HG03432 (cell line): ENCODE data around the gene THNSL1.
"Not testable (repeated sequence)": the region's sequence is repeated elsewhere in the genome, so short reads cannot be mapped to it uniquely, and the experiment has no call there.

Experiments
- ATAC-seq: cut with Tn5 transposase; IDR thresholded peaks from one replicate; pipeline ENCODE4 v1.9.1; 2021; ENCODE audit warnings: mild to moderate bottlenecking, moderate library complexity; ENCODE audit not compliant: unreplicated experiment

THNSL1 gene

GRCh38 chr10:25016376-25017153, at the start of gene THNSL1:
Gene THNSL1 (plus strand): TSS chr10:25016612. CDS start chr10:25023224, 6,612 bp downstream.
- peak; percentile 99 for ATAC-seq

- ATAC-seq = no peak
Measured at GRCh38 chr10:24966962-24967481, 49.4 kb upstream of the THNSL1 start.

- ATAC-seq = no peak
Measured at GRCh38 chr10:24968349-24968748, 48.1 kb upstream of the THNSL1 start.

GRCh38 chr10:24968951-24969350, 47.5 kb upstream of the THNSL1 start:
- not testable (repeated sequence) for ATAC-seq

- no peak for ATAC-seq
Measured at GRCh38 chr10:24969841-24970281, 46.6 kb upstream of the THNSL1 start.

- no peak for ATAC-seq
Measured at GRCh38 chr10:24971374-24971773, 45.0 kb upstream of the THNSL1 start.

- no peak for ATAC-seq
Measured at GRCh38 chr10:24973163-24973562, 43.2 kb upstream of the THNSL1 start.

- no peak for ATAC-seq
Measured at GRCh38 chr10:24974976-24975375, 41.4 kb upstream of the THNSL1 start.

- ATAC-seq = no peak
Measured at GRCh38 chr10:24979685-24980084, 36.7 kb upstream of the THNSL1 start.

- ATAC-seq = no peak
Measured at GRCh38 chr10:24981161-24981710, 35.2 kb upstream of the THNSL1 start.

GRCh38 chr10:24982319-24983112, 33.9 kb upstream of the THNSL1 start:
- peak; percentile 72 for ATAC-seq

- no peak for ATAC-seq
Measured at GRCh38 chr10:24983130-24983529, 33.3 kb upstream of the THNSL1 start.

GRCh38 chr10:24983946-24984345, 32.5 kb upstream of the THNSL1 start:
- ATAC-seq = no peak

- no peak for ATAC-seq
Measured at GRCh38 chr10:24984906-24985305, 31.5 kb upstream of the THNSL1 start.

GRCh38 chr10:24988831-24989640, 27.4 kb upstream of the THNSL1 start:
- no peak for ATAC-seq

GRCh38 chr10:24989867-24990266, 26.5 kb upstream of the THNSL1 start:
- no peak for ATAC-seq

- no peak for ATAC-seq
Measured at GRCh38 chr10:24991298-24991697, 25.1 kb upstream of the THNSL1 start.

GRCh38 chr10:24992512-24993133, 23.8 kb upstream of the THNSL1 start:
- no peak for ATAC-seq

GRCh38 chr10:24993237-24993958, 23.0 kb upstream of the THNSL1 start:
- ATAC-seq = no peak

- ATAC-seq = no peak
Measured at GRCh38 chr10:24995072-24995471, 21.3 kb upstream of the THNSL1 start.
